D341Med (cell line): ENCODE results near the gene PACS1.
"Not testable (repeated sequence)": the region's sequence is repeated elsewhere in the genome, so short reads cannot be mapped to it uniquely, and the experiment has no call there.

Experiments
- DNase-seq: peaks from one replicate; pipeline ENCODE4 v3.0.0; 2012; ENCODE audit warnings: low spot score

Gene PACS1

GRCh38 chr11:66111158-66111557 is 41.1 kb downstream of the PACS1 start:
- no peak for DNase-seq

- no peak for DNase-seq
Observed at GRCh38 chr11:66112041-66112491, 42.0 kb downstream of the PACS1 start.

- DNase-seq, result no peak
Observed at GRCh38 chr11:66112601-66113499, 42.8 kb downstream of the PACS1 start.

GRCh38 chr11:66114957-66115356 is 44.9 kb downstream of the PACS1 start:
- DNase-seq, result not testable (repeated sequence)

GRCh38 chr11:66115638-66116301 is 45.7 kb downstream of the PACS1 start:
- DNase-seq, result no peak

- DNase-seq, result no peak
Observed at GRCh38 chr11:66116576-66117361, 46.7 kb downstream of the PACS1 start.

GRCh38 chr11:66118847-66119246 is 48.8 kb downstream of the PACS1 start:
- no peak for DNase-seq

GRCh38 chr11:66119348-66120133 is 49.5 kb downstream of the PACS1 start:
- no peak for DNase-seq

- DNase-seq, result no peak
Observed at GRCh38 chr11:66121466-66121865, 51.4 kb downstream of the PACS1 start.

- no peak for DNase-seq
Observed at GRCh38 chr11:66123902-66124301, 53.8 kb downstream of the PACS1 start.

GRCh38 chr11:66124564-66124963 is 54.5 kb downstream of the PACS1 start:
- DNase-seq, result no peak

GRCh38 chr11:66126064-66126463 is 56.0 kb downstream of the PACS1 start:
- no peak for DNase-seq

GRCh38 chr11:66126808-66127555 is 56.9 kb downstream of the PACS1 start:
- DNase-seq, result no peak

- no peak for DNase-seq
Observed at GRCh38 chr11:66130978-66131377, 60.9 kb downstream of the PACS1 start.

- DNase-seq, result no peak
Observed at GRCh38 chr11:66131937-66132632, 62.0 kb downstream of the PACS1 start.

- DNase-seq, result no peak
Observed at GRCh38 chr11:66133216-66133775, 63.2 kb downstream of the PACS1 start.

- DNase-seq, result no peak
Observed at GRCh38 chr11:66136752-66137123, 66.7 kb downstream of the PACS1 start.

GRCh38 chr11:66139817-66140404 is 69.8 kb downstream of the PACS1 start:
- DNase-seq, result no peak

- DNase-seq, result no peak
Observed at GRCh38 chr11:66142370-66143263, 72.5 kb downstream of the PACS1 start.
